Measurements from ENCODE around the gene HIP1. TPM values are rescaled to one million over a fixed set of nuclear protein-coding genes. Genes with fewer than 3 reads are reported as not detected.
A peak's percentile ranks its signal among the peaks of the same experiment; 100 is the strongest.

The HIP1 gene
- total and polyA plus RNA-seq, 9 of the 15 experiments (the other 6 are each of a cell fraction or from before 2014, with no cell fraction given): 2.4 to 13.7 (median 9.5) TPM

DNA sequence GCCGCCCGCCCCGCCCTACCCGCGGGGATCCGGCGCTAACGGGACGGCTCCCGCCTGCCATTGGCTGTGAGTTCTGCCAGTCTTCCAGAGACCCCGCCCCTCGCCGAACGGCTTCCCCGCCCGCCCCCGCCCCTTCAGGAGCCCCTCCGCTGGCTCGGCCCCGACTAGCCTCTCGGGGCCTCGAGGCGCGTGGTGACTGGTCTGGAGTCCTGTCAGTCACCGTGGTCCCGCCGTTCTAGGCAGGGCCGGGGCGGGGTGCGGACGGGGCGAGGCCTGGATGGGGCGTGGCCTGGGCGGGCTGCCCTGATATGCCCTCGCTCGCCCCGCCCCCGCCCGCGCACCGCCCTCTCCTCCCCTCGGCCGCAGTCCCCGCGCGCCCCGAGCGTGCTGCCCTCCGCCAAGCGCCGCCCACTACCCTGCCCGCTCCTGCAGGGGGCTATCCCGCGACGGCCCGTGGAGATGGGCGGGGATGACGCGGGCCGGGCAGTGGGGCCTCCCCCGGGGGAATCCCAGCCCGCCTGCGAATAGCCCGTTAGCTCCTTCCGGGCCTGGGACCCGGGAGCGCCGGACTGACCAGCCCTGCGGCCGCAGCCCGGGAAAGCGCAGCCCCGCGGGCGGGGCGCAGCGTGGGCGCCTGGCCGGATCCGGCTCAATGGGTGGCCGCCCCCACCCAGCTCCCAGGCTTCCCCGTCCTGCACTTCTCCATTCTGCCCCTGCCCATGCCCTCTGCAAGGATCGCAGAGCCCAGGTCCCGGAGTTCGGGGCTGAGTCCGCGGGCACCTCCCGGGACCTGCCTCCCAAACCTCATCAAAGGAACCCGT, 444 bp upstream of the HIP1 start (continued):
- TF ChIP-seq, protein P1, sequence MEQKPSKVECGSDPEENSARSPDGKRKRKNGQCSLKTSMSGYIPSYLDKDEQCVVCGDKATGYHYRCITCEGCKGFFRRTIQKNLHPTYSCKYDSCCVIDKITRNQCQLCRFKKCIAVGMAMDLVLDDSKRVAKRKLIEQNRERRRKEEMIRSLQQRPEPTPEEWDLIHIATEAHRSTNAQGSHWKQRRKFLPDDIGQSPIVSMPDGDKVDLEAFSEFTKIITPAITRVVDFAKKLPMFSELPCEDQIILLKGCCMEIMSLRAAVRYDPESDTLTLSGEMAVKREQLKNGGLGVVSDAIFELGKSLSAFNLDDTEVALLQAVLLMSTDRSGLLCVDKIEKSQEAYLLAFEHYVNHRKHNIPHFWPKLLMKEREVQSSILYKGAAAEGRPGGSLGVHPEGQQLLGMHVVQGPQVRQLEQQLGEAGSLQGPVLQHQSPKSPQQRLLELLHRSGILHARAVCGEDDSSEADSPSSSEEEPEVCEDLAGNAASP (IDR thresholded peaks at IDR 0.05): no peak
- TF ChIP-seq ZNF324 (CRISPR knock-in tag; IDR thresholded peaks at IDR 0.05): no peak
- TF ChIP-seq GABPB2 (CRISPR knock-in tag; conservative IDR thresholded peaks at IDR 0.05): no peak
- TF ChIP-seq PHF21A (IDR thresholded peaks at IDR 0.05; ENCODE audit: borderline replicate concordance, low read depth): no peak
- no peak for TF ChIP-seq OTX1 (CRISPR knock-in tag; IDR thresholded peaks at IDR 0.05)
- TF ChIP-seq CCAR2 (IDR thresholded peaks at IDR 0.05; ENCODE audit: low read depth, low read length): no peak
- TF ChIP-seq, protein P2, sequence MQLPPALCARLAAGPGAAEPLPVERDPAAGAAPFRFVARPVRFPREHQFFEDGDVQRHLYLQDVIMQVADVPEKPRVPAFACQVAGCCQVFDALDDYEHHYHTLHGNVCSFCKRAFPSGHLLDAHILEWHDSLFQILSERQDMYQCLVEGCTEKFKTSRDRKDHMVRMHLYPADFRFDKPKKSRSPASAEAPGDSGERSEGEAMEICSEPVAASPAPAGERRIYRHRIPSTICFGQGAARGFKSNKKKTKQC (CRISPR knock-in tag; IDR thresholded peaks at IDR 0.05): no peak
- TF ChIP-seq, protein P3, sequence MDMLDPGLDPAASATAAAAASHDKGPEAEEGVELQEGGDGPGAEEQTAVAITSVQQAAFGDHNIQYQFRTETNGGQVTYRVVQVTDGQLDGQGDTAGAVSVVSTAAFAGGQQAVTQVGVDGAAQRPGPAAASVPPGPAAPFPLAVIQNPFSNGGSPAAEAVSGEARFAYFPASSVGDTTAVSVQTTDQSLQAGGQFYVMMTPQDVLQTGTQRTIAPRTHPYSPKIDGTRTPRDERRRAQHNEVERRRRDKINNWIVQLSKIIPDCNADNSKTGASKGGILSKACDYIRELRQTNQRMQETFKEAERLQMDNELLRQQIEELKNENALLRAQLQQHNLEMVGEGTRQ (CRISPR knock-in tag; IDR thresholded peaks at IDR 0.05): no peak
- no peak for TF ChIP-seq TEAD2 (tag; IDR thresholded peaks at IDR 0.05)
- no peak for TF ChIP-seq SMAD1 (IDR thresholded peaks at IDR 0.05; ENCODE audit: low read depth, low read length, partially characterized antibody)
- no peak for TF ChIP-seq NFRKB (IDR thresholded peaks at IDR 0.05; ENCODE audit: low read depth)
- TF ChIP-seq HNRNPUL1 (IDR thresholded peaks at IDR 0.05; ENCODE audit: low read length): no peak
- no peak for TF ChIP-seq ZNF133 (CRISPR knock-in tag; IDR thresholded peaks at IDR 0.05)
- TF ChIP-seq, protein P4, sequence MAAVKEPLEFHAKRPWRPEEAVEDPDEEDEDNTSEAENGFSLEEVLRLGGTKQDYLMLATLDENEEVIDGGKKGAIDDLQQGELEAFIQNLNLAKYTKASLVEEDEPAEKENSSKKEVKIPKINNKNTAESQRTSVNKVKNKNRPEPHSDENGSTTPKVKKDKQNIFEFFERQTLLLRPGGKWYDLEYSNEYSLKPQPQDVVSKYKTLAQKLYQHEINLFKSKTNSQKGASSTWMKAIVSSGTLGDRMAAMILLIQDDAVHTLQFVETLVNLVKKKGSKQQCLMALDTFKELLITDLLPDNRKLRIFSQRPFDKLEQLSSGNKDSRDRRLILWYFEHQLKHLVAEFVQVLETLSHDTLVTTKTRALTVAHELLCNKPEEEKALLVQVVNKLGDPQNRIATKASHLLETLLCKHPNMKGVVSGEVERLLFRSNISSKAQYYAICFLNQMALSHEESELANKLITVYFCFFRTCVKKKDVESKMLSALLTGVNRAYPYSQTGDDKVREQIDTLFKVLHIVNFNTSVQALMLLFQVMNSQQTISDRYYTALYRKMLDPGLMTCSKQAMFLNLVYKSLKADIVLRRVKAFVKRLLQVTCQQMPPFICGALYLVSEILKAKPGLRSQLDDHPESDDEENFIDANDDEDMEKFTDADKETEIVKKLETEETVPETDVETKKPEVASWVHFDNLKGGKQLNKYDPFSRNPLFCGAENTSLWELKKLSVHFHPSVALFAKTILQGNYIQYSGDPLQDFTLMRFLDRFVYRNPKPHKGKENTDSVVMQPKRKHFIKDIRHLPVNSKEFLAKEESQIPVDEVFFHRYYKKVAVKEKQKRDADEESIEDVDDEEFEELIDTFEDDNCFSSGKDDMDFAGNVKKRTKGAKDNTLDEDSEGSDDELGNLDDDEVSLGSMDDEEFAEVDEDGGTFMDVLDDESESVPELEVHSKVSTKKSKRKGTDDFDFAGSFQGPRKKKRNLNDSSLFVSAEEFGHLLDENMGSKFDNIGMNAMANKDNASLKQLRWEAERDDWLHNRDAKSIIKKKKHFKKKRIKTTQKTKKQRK (IDR thresholded peaks at IDR 0.05; ENCODE audit: borderline replicate concordance, low read depth, low read length): 0 out of 2 replicates have a peak, but pooled peaks have one; percentile 52
- TF ChIP-seq HNRNPH1 (optimal IDR thresholded peaks at IDR 0.05; ENCODE audit: low read depth, low read length): no peak
- TF ChIP-seq MTF1 (CRISPR knock-in tag; IDR thresholded peaks at IDR 0.05; ENCODE audit: borderline replicate concordance): no peak
- TF ChIP-seq CBX8 (IDR thresholded peaks at IDR 0.05; ENCODE audit: borderline replicate concordance, extremely low read depth, low read depth, low read length, poor library complexity, severe bottlenecking): no peak
- TF ChIP-seq, protein P5, sequence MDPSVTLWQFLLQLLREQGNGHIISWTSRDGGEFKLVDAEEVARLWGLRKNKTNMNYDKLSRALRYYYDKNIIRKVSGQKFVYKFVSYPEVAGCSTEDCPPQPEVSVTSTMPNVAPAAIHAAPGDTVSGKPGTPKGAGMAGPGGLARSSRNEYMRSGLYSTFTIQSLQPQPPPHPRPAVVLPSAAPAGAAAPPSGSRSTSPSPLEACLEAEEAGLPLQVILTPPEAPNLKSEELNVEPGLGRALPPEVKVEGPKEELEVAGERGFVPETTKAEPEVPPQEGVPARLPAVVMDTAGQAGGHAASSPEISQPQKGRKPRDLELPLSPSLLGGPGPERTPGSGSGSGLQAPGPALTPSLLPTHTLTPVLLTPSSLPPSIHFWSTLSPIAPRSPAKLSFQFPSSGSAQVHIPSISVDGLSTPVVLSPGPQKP (CRISPR knock-in tag; IDR thresholded peaks at IDR 0.05): no peak
- no peak for TF ChIP-seq PRPF4 (IDR thresholded peaks at IDR 0.05; ENCODE audit: insufficient read depth, low read depth, low read length, poor library complexity, severe bottlenecking)
- TF ChIP-seq SOX6 (IDR thresholded peaks at IDR 0.05): peak; percentile 37; the same call in 1 of the 2 replicates
- no peak for TF ChIP-seq ZNF124 (CRISPR knock-in tag; IDR thresholded peaks at IDR 0.05)
